Activated CD4-positive, alpha-beta T cell treated with anti-CD3 and anti-CD28 coated beads for 1 hour (primary cell): ENCODE data around the gene ARNT2.

ENCODE experiments used
- DNase-seq: peaks from one replicate; pipeline ENCODE4 v3.0.0-alpha.2; 2020

The ARNT2 gene

DNA sequence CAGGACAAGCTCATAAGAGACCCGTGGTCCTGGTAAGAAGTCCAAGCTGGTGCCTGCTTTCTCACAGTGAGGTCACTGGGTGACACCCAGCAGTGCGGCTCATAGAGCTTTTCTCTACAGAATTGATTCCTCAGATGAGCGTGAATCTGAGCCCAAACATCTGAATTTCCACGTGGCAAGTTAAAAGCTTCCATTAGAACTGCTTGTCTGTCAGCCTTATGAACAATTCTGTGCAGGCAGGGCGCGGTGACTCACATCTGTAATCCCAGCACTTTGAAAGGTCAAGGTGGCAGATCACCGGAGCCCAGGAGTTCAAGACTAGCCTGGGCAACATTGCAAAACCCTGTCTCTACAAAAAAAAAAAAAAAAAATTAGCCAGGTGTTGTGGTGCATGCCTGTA lies 177.8 kb downstream of the ARNT2 start:
- no peak for DNase-seq

DNA sequence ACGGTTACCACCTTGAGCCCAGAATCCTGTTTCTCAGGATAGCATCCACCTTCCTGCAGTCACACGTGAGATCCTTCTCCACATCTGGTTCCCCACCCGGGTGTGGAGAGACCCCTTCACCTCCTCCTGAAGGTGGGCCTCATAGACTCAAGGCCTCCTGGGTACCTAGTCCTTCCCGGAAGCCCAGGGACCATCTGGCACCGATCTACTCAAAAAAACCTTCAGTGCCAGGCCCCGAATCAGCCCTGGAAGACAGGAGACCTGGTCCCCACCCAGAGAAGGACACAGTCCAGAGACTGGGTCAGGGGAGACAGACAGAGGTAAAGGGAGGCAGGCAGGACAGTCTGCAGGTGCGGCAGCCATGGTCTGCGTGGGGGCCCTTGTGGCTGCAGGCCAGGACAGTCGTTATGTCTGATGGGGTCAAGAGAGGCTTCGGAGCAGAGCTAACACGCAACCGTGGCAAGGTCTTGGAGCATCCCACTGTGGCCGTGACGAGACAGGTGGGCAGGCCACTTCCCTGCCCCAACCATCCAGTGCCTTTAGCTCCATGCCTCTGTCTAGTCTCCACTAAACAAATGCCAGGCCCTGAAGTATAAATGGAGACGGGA lies 178.7 kb downstream of the ARNT2 start:
- DNase-seq = no peak

DNA sequence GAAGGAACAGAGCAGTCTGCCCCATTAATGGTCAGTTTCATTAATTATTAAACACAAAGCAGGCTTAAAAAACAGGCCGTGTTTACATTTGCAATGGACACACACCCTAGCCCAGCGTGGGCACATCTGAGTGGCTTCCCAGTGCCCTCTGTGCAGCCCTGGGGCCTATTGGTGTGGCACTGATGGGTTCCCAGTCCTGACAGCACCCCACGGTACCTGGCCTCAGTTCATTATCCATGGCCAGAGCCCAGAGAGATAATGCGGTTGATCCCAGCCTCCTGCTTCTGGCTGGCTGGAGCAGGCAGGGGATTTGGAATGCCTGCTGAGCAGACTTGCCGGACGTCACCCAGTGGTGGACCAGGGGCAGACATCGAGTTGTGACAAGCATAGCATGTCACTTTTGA lies 180.4 kb downstream of the ARNT2 start:
- DNase-seq = no peak

DNA sequence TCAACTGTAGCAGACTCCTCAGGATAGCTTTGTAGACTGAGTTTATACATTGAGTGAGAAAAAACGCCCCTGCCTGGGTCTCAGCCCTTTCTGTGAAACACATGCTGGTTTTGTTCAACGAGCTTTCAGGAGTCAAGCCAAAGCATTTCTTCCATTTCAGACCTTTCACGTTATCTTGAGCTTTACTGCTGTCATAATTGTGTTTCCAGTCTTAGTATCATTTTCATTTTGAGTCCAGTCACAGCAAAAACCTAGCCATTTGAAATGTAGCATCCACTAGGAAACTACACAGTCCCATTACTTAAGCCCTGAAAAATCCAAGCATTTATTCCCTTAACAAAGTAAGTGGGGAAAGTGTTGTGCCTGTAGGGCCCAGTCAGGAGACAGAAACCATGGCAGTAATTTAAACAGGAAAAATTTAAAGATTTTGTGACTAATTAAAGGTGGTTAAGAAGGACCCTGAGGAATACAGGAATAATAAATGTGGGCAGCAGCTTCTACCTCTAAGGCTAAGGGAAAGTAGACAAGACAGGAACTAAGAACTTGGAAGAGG lies 180.9 kb downstream of the ARNT2 start:
- DNase-seq = no peak

DNA sequence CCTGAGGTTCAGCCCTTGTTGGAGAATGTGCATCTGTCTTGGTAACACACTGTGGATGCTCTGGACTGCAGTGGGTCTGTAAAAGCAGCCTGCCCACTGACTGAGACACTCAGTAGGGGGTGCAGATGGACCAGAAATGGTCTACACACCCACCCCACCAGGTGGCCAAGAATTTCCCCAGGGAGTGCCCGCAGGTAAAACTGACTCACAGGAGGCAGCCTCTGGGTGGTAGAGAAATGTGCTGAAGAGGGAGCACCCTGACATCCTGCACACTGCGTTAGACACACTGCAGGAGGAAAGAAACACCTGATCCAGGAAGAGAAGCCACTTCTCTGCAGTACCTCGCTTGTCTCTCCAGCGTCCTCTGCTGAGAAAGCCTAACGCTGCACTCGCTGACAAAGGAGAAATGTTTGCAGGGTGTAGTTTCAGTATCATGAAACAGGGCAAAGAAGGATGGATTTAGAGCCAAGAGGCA lies 181.4 kb downstream of the ARNT2 start:
- DNase-seq = no peak

DNA sequence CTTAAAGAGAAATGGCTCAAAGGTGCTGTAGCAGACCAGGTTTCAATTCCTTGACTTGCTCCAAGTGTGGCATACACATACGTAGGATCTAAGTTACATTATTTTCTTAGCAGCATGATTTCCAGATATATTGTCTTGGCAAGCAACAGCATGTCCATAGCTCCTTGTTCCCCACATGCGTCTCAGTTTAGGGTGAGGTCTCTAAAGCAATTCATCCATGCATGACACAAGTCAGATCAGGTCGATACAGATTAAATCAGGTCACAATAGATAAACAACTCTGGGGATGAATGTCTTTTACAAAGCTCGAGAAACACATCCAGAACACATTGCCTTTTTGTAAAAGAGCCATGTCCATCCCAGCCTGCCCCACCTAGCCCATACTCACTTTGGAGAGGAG lies 182.0 kb downstream of the ARNT2 start:
- no peak for DNase-seq

DNA sequence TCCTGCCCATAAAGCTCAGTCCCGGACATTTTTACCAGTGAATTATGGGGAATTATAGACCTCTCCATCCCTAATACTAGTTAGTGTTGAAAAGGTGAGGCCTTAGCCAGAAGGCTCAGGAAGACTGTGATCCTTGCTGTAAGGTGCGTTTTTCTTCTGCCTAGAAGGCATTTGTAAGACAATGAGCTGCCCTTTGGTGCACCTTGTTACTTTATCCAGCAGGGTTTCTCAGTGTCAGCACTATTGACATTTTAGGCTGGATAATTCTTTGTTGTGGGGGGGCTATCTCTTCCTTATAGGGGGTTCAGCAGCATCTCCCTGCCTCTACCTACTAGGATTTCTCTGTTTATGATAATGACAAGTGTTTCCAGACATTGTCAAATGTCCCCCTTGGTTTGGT lies 182.8 kb downstream of the ARNT2 start:
- no peak for DNase-seq

DNA sequence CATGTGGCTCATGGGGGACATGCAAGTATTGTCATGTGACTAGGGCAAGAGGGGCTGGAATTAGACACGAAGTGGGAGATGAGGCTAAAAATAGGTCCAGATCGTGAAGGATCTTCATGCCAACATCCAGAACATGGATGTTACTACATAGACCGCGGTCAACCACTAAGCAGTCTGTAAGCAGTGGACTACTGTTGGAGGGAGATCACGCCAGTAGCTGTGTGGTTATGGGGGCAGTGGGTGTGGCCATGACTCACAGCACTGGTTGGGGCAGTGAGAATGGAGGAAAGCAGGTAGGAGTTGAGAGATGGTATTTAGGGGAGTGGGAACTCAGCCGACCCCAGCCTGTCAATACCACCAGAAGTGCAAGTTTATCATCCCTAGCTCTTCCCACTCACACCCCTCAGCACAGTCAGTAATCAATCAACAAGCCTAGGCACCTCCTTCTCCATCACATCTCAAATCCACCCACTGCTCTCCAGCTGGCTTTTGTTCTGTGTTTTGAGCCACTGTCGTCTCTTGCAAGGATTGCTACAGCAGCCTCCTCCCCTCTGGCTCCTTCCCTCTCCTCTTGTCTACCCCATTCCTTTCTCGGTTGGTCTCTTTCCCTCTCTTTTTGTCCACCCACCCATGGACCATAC lies 183.8 kb downstream of the ARNT2 start:
- no peak for DNase-seq

DNA sequence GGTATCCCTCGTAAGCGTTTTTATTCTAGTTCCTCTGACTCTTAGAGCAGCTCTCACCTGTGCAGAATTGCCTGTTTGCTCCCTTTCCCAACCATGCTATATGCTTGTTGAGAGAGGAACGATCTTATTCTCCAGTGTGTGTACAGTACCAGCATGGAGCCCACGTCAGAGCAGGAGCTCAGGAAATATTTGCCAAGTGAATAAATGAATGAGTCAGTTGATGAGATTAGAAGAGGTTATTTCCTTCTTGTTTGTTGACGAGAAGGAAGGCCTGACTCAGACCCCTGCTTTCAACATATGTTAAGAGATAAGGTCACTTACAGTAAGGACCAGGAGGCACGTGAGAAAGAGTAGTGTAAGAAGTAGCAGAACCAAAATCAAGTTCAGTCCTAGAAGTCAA lies 184.6 kb downstream of the ARNT2 start:
- DNase-seq = no peak

DNA sequence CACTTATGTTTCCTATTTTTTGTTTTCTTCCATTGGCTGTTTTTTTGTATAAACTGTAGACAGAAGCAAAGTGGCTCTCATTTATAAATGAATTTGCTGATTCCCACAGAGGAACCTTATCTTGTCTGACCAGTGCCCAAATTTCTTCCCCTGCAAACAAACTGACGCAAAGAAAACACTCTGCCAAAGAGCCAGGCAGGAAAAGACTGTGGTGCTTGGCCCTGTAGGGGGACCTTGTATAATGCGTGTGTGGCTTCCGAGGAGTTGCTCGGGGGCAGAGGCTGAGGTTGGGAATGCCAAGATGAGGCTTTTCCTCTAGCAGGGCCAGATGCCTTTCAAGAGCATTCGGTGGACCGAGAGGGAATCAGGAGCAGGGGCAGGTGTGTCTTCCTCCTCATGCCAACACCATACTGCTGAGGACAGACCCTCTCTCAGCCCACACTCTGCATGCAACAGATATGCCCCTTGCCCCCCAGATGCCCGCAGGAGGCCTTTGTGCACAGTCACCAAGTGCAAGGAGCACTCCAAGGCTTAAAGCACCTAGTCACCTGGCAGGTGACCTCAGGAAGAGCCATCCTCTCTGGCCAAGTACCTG lies 186.7 kb downstream of the ARNT2 start:
- no peak for DNase-seq

DNA sequence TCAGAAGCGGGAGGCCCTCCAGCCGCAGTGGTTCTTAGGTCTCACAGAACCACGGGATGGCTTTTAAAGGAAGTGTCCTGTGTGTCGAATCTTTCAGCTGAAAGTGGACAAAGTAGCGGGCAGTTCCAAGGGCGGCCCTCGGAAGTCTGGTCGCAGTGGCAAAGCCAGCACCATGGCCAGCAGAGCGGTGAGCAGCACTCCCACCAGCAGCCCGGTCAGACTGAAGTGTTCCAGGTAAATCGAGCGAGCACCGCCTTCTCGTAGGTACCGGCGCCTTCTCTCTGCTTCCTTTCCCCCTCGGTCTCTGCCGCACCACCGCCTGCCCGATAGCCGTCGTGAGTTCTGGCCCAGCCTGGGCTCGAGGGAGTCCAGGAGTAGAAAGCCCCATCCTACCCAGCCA lies 187.3 kb downstream of the ARNT2 start:
- no peak for DNase-seq

DNA sequence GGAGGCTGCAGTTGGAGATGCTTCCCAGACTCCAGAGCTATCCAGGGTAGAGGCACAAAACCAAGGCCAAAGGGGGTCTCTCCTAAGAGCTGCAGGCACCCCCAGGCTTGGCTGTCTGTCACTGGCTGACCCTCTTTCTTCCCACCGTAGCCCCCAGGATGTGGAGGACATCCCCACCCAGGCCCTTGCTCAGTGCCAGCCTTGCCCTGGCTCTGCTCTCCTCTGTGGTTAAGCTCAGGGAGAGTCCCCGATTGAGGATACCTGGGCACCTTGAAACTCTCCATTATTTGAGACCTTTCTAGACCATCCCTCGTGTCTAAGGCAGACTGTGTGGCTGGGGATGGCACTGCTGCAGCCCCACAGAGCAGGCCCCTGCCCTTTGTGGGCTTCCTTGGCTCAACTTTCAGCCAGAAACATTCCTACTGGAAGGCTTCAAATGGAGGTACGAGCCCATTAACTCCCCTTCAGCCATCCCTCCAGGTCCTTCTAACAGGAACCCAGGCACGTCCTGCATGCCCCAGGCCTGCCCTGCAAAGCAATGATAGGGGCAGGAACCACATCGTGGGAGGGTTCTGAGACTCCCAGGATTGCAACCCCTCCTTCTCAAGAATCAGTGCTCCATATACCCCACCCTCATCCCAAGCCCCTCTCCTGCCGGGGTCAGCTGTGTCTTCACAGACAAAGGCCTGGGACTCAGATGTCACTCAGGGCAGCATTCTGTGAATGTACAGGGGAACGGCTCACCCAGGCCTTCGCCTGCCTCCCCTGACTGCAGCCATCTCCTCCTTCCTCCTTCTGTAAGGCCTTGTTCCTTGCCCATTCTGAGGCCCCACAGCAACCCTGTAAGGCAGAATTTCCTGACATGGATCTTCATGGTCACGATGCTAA lies 188.0 kb downstream of the ARNT2 start:
- DNase-seq = no peak

DNA sequence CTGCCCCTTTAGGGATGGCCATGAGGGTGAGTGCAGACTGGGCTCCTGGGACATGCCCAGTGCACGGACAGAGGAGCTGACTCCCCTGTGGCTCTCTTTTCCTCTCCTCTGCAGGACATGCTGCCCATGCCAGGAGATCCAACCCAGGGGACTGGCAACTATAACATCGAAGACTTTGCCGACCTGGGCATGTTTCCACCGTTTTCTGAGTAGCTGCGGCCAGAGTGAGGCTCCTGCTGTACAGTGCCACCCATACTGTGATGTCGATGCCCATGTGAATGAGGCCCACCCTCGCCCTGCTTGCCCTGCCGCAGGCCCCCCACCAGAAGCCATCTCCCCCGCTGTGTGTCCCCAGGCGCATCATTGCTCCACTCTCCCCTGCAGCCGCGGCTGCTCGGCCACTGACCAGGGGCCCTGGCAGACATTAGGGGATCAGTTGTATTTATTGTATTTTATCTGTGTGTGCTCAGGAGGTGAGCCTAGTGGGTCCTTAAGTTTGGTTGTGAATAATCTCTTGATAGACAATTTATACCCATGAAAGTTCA lies 189.4 kb downstream of the ARNT2 start:
- DNase-seq = no peak

DNA sequence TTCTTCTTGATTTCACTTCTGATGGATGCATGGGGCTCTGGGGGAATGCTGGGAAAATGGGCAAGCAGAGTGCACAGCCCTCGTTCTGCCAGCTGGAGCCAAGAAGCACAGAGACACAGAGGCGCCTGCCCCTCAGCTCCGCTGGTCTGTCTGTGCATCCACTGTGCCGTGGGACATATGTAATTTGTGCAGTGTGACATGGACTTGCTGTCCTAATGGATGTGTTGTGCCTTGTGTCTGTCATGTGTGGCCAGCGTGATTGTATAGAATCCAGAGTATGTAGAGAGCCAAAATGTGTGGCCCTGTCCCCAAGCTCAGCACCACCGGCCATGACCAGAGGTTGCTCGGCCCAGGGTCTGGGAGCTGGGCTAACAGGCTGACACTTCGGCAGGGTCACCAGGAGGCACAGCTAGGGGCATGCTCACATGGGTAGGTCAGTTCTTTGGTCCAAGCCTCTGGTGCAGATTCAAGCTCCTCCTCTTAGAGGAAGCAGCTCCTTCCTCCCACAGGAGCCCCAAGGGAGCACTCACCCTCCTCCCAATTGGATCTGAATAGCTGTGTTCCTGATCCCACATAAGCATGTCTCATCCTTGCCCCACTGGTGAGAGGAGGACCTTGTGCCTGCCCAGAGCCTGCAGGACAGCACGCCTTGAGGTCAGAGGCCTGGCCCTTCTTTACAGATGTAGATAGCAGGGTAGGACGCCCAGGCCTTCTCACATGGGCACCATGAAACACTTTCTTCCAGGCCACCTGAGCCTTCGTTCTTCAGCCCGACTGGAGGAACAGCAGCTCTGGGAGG lies 190.1 kb downstream of the ARNT2 start:
- no peak for DNase-seq

DNA sequence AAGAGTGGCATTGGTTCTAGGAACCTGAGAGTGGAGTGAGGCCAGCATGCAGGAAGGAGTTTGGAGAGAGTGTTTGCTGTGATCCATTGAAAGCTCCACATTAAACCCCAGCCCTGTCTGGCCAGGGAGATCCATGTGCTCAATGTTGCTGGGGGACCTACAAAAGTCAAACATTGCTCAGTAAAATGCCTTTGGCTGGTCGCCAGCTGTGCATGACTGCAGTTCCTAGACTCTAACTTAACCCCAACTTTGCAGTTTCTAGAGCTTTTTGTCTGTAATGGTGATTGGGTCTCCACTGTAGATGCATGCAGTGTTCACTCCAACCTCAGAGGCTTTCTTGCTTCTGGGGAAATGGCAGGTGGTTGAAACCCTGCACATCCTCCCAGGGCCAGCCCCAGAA lies 191.2 kb downstream of the ARNT2 start:
- DNase-seq = no peak

DNA sequence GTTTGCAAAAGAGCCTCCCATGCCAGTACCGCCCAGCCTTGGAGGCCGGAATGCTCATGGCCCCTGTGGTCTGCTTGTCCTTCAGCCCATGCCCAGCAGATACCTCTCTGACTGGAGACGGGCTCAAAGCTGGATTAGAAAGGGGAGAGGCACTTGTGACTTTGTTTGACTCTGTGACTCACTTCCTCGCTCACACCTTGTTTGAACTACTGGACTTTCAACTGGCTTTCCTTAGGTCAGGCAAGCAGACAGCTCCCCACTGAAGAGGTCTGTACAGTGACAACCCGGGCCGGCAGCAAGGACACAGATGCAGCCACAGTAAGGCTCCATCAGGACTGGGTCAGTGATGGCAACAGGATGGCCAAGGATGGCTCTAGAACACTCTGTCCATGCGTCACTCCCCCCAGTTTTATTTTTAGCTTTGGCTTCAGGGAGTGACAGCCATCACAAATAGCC lies 192.4 kb downstream of the ARNT2 start:
- no peak for DNase-seq

DNA sequence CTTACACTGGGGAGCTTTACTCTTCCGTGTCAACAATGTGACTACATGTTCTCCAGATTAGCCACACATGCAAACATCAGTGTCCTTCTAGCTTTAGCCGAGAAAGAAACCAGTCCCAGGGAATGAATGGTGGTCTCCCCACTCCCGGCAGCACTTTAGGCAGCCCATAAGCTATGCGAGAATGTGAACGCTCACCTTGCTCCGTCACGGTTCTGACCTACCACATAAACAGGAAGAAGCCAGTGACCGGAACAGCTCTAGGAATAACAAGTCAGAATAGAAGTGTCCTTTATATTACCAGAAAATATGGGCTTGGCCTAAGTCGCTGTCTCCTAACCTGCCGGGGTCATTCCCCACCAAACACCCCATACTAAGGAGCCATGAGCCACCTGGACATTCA lies 192.9 kb downstream of the ARNT2 start:
- no peak for DNase-seq

DNA sequence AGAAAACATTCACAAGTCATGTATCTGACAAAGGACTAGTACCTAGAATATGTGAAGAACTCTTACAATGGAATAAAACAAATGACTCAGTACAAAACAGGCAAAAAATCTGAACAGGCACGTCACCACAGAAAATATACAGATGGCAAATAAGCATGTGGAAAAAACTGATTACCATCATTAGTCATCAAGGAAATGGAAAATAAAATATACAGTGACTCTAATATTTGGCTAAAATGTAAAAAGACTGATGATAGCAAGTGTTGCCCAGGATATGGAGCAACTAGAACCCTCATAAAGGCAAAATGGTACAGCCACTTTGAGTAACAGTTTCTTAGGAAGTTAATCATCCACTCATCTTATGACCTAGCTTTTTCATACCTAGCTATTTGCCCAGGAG lies 195.2 kb downstream of the ARNT2 start:
- no peak for DNase-seq

DNA sequence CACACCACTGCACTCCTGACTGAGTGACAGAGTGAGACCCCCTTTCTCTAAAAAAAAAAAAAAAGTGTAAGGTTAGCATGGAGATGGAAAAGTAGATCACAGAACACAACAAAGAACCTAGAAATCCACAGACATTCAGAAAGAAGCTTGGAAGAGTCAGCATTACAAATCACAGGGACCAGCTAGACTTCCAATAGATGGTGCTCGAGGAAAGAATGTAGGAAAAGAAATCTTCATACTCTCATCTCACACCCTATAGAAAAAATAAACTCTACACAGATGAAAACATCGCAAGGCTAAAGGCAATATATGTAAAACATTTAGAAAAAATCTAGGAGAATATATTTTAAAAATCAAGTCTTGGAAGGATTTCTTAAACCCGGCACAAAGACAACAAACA lies 196.4 kb downstream of the ARNT2 start:
- no peak for DNase-seq

DNA sequence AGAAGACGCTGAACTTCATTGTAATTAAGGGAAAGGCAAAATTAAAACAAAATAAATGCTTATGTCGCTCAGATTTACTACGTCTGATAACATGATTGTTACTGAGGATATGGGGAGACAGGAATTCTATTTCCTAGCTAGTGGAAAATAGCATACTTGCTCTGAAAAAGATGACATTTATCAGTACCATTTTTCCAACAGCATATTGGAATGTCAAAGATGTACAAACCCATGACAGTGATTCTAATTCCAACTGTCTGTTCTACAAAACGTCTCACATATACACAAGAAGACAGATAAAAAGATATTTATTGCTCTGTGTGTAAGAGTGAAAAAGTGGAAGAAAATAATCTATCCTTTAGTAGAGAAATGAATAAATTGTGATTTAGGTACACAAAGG lies 197.1 kb downstream of the ARNT2 start:
- DNase-seq = no peak

DNA sequence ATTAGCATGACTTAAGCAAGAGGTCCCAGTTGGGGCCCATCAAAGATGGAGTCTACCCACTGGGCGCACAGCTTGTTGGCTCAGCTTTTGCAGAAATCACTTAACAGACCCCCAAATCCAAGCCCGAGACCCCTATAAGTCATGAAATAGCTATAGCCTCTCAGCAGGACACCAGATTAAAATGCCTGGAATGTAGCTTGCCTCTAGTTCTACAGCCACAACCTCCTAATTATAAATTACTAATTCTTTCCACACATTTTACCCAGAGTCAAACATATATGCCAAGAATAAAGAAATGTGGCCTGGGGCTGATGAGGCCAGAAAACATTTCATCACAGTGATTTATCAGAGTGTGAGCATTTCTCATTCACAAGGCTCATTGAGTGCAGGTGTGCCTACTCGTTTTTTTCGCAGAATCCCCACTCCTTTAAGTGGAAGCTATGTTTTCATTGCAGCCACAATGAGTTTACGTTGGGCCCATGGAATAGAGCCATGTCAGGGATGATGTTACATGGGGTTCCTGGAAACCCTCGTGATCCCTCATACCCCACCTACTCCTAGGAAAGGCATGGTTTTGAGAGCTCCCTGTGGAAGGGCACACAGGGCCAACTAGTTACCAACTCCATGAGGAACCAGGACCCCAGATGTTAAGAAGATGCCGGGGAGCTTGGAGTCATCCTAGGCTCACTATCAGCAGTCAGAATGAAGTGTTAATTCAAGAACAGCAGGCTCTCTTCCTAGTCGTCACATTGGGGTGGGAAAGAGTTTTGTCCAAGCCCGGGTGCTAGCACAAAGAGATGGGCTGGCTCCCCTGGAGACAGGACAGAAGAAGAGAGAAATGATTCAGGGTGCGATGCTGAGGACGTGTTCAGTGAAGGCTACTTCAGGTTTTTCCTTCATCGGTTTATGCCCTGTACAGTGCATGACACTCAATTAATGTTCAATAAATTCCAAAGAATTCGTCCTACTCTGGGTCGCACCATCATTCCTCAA lies 200.7 kb downstream of the ARNT2 start:
- DNase-seq = no peak
